HepG2 (cell line): ENCODE data around the gene TF. TPM values are rescaled to one million over a fixed set of nuclear protein-coding genes. Genes with fewer than 3 reads are reported as not detected.

ENCODE experiments used
- AGO1 ChIP-seq: fragments of 200-400 bp; formaldehyde crosslinking; IDR thresholded peaks from 2 replicates; pipeline ENCODE4 v1.6.1; 2017; ENCODE audit warnings: mild to moderate bottlenecking, low read depth, low read length, moderate library complexity; ENCODE audit not compliant: poor library complexity, severe bottlenecking
- FOSL2 ChIP-seq: sonication (generic); formaldehyde crosslinking; IDR thresholded peaks from 2 replicates; pipeline ENCODE4 v1.4.0; 2020; ENCODE audit warnings: missing genetic modification reagents
- GABPA ChIP-seq, 2 experiments: IDR thresholded peaks; 2 replicates each; pipeline ENCODE4 v1.6.1; 2011 to 2016; ENCODE audit warnings: low read depth in 2 of 2, low read length in 1 of 2, missing biosample characterization in 1 of 2, missing genetic modification characterization in 1 of 2
- HNF1A ChIP-seq, 2 experiments: sonication (generic) in 1 of 2; formaldehyde crosslinking in 1 of 2; IDR thresholded peaks; 2 replicates each; pipeline versions ENCODE4 v1.4.0 to v1.6.1; 2016 to 2020; ENCODE audit warnings: borderline replicate concordance in 1 of 2, low read depth in 1 of 2, mild to moderate bottlenecking in 1 of 2, missing genetic modification reagents in 1 of 2
- IRF9 ChIP-seq: sonication (generic); formaldehyde crosslinking; IDR thresholded peaks from 2 replicates; pipeline ENCODE4 v1.8.0; 2022; ENCODE audit warnings: missing genetic modification reagents, mild to moderate bottlenecking, borderline replicate concordance
- MAFK ChIP-seq, 2 experiments: IDR thresholded peaks in 1 of 2; conservative IDR thresholded peaks in 1 of 2; 2 replicates each; pipeline ENCODE4 v1.6.1; 2011; ENCODE audit warnings: improper control_type of control experiment in 2 of 2, low read length in 2 of 2
- NCOA5 ChIP-seq: sonication (generic); formaldehyde crosslinking; IDR thresholded peaks from 2 replicates; pipeline ENCODE4 v1.4.0; 2020; ENCODE audit warnings: missing genetic modification reagents
- NFIC ChIP-seq: IDR thresholded peaks from 2 replicates; pipeline ENCODE4 v1.6.1; 2012; ENCODE audit warnings: mild to moderate bottlenecking, low read length, inconsistent platforms
- NFYC ChIP-seq: IDR thresholded peaks from 2 replicates; pipeline ENCODE4 v1.6.1; 2016; ENCODE audit warnings: missing genetic modification reagents, missing compliant biosample characterization
- NR2F1 ChIP-seq, 2 experiments: fragments of 450-650 bp in 1 of 2; formaldehyde crosslinking in 1 of 2; IDR thresholded peaks; 2 replicates each; pipeline versions ENCODE4 v1.5.0 to v1.6.1; 2016 to 2020; ENCODE audit warnings: mild to moderate bottlenecking in 1 of 2, missing compliant biosample characterization in 1 of 2, missing genetic modification reagents in 1 of 2, moderate library complexity in 1 of 2
- PHF20 ChIP-seq: sonication (generic); formaldehyde crosslinking; IDR thresholded peaks from 2 replicates; pipeline ENCODE4 v1.5.0; 2020; ENCODE audit warnings: mild to moderate bottlenecking, missing genetic modification reagents
- RFX1 ChIP-seq: fragments of 450-650 bp; IDR thresholded peaks from 2 replicates; pipeline ENCODE4 v1.6.1; 2017
- RFXAP ChIP-seq: sonication (generic); formaldehyde crosslinking; IDR thresholded peaks from 2 replicates; pipeline ENCODE4 v1.4.0; 2020; ENCODE audit warnings: missing genetic modification reagents, borderline replicate concordance
- SP4 ChIP-seq: sonication (generic); formaldehyde crosslinking; IDR thresholded peaks from 2 replicates; pipeline ENCODE4 v1.8.1; 2023; ENCODE audit warnings: mild to moderate bottlenecking, missing genetic modification reagents
- THAP8 ChIP-seq: sonication (generic); formaldehyde crosslinking; IDR thresholded peaks from 2 replicates; pipeline ENCODE4 v1.5.1; 2020; ENCODE audit warnings: missing genetic modification reagents, mild to moderate bottlenecking, borderline replicate concordance
- XRCC5 ChIP-seq: fragments of 200-400 bp; formaldehyde crosslinking; optimal IDR thresholded peaks from 2 replicates; pipeline ENCODE3; 2017; ENCODE audit warnings: mild to moderate bottlenecking, low read length
- ZFX ChIP-seq: sonication (generic); formaldehyde crosslinking; IDR thresholded peaks from 2 replicates; pipeline ENCODE4 v1.4.0; 2020; ENCODE audit warnings: mild to moderate bottlenecking, low read depth, missing genetic modification reagents, moderate library complexity
- ZNF253 ChIP-seq: sonication (generic); formaldehyde crosslinking; IDR thresholded peaks from 2 replicates; pipeline ENCODE4 v1.8.0; 2022; ENCODE audit warnings: mild to moderate bottlenecking, missing genetic modification reagents, borderline replicate concordance
- ZNF460 ChIP-seq: sonication (generic); formaldehyde crosslinking; IDR thresholded peaks from 2 replicates; pipeline ENCODE4 v1.5.1; 2020; ENCODE audit warnings: missing genetic modification reagents, mild to moderate bottlenecking, borderline replicate concordance
- ZNF562 ChIP-seq: sonication (generic); formaldehyde crosslinking; IDR thresholded peaks from 2 replicates; pipeline ENCODE4 v1.8.0; 2022; ENCODE audit warnings: missing genetic modification reagents, borderline replicate concordance
- ZNF766 ChIP-seq: sonication (generic); formaldehyde crosslinking; IDR thresholded peaks from 2 replicates; pipeline ENCODE4 v1.5.0; 2020; ENCODE audit warnings: missing genetic modification reagents, borderline replicate concordance
- polyA plus RNA-seq, 8 experiments: library from polyadenylated mRNA; depleted of rRNA in 3 of 8; stranded (reverse) in 7 of 8; unstranded in 1 of 8; fragments of >200 nt; fragmentation: Illumina TruSeq in 4 of 8; extraction: Trizol in 4 of 8; gene quantifications; 2 replicates each; pipeline versions ENCODE4 v1.2.1 to v1.2.3, GENCODE V29; 2011 to 2016; ENCODE audit warnings: low read depth in 4 of 8, missing spikeins in 1 of 8, mixed read lengths in 1 of 8; ENCODE audit not compliant: insufficient read depth in 1 of 8
- total RNA-seq, 5 experiments: library from RNA; depleted of rRNA; stranded (reverse); fragments of >200 nt; fragmentation: Illumina TruSeq; extraction: Trizol; gene quantifications; 2 replicates each; pipeline ENCODE4 v1.2.3, GENCODE V29; 2016; ENCODE audit warnings: low read depth in 1 of 5
- TF ChIP-seq, protein P1 (sequence below): sonication (generic); formaldehyde crosslinking; IDR thresholded peaks from 2 replicates; pipeline ENCODE4 v1.4.0; 2020; ENCODE audit warnings: missing genetic modification reagents

TF gene
- total and polyA plus RNA-seq, 2 of the 13 experiments (the other 11 are each of a cell fraction or from before 2014, with no cell fraction given), result 10,074 to 11,821 TPM

GRCh38 chr3:133733226-133733625 is 13.0 kb upstream of the TF start (continued):
- TF ChIP-seq ZFX (peak; percentile 54; the same call in 1 of the 2 replicates), ZNF766 (CRISPR knock-in tag) (no peak), RFXAP (CRISPR knock-in tag) (no peak), ZNF460 (CRISPR knock-in tag) (no peak; the same call in 1 of the 2 replicates), NFYC (CRISPR knock-in tag) (no peak), GABPA (IDR thresholded peaks at IDR 0.05; ENCODE audit: low read depth, low read length) (no peak), GABPA (CRISPR knock-in tag; IDR thresholded peaks at IDR 0.05; ENCODE audit: low read depth) (no peak; the same call in 1 of the 2 replicates), FOSL2 (CRISPR knock-in tag) (peak; percentile 64), IRF9 (CRISPR knock-in tag) (peak; percentile 49; the same call in 1 of the 2 replicates), ZNF562 (CRISPR knock-in tag) (no peak), THAP8 (CRISPR knock-in tag) (no peak), NCOA5 (no peak), HNF1A (IDR thresholded peaks at IDR 0.05; ENCODE audit: low read depth) (no peak), HNF1A (CRISPR knock-in tag; IDR thresholded peaks at IDR 0.05; ENCODE audit: borderline replicate concordance) (peak; percentile 62; the same call in 1 of the 2 replicates), RFX1 (no peak), XRCC5 (peak; percentile 65), NFIC (peak; percentile 74), MAFK (conservative IDR thresholded peaks at IDR 0.05 in 1 of 2, IDR thresholded peaks at IDR 0.05 in 1 of 2; ENCODE audit: low read length in 2 of 2) (no peak), NR2F1 (CRISPR knock-in tag; IDR thresholded peaks at IDR 0.05) (peak; percentile 82 to 83), PHF20 (CRISPR knock-in tag) (no peak), AGO1 (no peak), ZNF253 (CRISPR knock-in tag) (no peak), SP4 (CRISPR knock-in tag) (peak; percentile 57)
- TF ChIP-seq, protein P1, sequence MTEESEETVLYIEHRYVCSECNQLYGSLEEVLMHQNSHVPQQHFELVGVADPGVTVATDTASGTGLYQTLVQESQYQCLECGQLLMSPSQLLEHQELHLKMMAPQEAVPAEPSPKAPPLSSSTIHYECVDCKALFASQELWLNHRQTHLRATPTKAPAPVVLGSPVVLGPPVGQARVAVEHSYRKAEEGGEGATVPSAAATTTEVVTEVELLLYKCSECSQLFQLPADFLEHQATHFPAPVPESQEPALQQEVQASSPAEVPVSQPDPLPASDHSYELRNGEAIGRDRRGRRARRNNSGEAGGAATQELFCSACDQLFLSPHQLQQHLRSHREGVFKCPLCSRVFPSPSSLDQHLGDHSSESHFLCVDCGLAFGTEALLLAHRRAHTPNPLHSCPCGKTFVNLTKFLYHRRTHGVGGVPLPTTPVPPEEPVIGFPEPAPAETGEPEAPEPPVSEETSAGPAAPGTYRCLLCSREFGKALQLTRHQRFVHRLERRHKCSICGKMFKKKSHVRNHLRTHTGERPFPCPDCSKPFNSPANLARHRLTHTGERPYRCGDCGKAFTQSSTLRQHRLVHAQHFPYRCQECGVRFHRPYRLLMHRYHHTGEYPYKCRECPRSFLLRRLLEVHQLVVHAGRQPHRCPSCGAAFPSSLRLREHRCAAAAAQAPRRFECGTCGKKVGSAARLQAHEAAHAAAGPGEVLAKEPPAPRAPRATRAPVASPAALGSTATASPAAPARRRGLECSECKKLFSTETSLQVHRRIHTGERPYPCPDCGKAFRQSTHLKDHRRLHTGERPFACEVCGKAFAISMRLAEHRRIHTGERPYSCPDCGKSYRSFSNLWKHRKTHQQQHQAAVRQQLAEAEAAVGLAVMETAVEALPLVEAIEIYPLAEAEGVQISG (CRISPR knock-in tag), result peak; percentile 78
